Right ventricle myocardium superior (tissue), 1 donor: ENCODE data around the gene SRSF2. TPM values are rescaled to one million over a fixed set of nuclear protein-coding genes. Genes with fewer than 3 reads are reported as not detected.
"Not testable (repeated sequence)": the region's sequence is repeated elsewhere in the genome, so short reads cannot be mapped to it uniquely, and the experiment has no call there.

Source experiments
- ATAC-seq: fragments of 200-7000 bp; cut with Tn5 transposase; one replicate; pipeline ENCODE4 v1.9.1; 2020; ENCODE audit warnings: mild to moderate bottlenecking; ENCODE audit not compliant: poor library complexity
- DNase-seq: peaks from one replicate; pipeline ENCODE4 v3.0.0-alpha.2; 2020
- intact Hi-C: fragments of 100-400 bp; cut with DNase I; formaldehyde crosslinking; loops from one replicate; pipeline ENCODE4 v1.11.2; 2022
- total RNA-seq: library from RNA; stranded (reverse); fragmentation: NEBNext Ultra II Directional; extraction: Animal tissue kit (Norgen Biotek cat#: 25700); gene quantifications from one replicate; pipeline ENCODE4 v1.2.1, GENCODE V29; 2021
- donor health status: DM: no; HTN: yes; CAD: no; lungs with severe emphysema.

Gene SRSF2
- total RNA-seq, 1 donor from 2014 or later: 61.2 TPM

DNA sequence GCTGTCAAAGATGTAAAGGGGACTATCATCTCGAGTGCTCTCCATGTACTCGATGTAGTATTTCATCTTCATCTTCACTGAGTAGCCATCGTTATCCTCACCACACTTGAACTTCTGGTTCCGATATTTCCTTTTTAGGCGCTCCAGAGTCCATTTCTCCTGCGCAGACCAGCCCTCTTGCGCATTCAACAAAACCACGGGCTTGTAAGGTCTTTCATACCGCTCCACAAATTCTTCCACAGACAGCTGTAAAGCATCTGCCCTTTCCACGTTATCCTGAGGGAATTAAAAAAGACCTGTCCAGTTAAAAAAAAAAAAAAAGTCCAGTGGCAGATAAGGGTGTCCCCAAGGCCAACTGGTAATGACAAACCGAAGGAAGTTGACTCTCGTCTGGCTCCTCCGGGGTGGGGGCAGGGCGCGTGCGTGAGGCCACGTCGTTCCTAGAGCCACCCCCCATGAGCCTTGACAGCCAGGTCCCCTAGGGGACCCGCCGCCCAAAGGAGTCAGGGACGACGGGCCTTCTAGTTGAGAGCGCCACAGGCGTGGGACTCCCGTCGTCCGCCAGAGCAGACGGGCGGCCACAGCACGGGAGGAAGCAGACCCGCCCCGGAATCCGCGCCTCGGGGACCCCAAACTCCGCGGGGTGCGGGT is 11.4 kb downstream of the SRSF2 start:
- ATAC-seq (peak; percentile 54), DNase-seq (peak; percentile 86)
- intact Hi-C loops: no loop called here

DNA sequence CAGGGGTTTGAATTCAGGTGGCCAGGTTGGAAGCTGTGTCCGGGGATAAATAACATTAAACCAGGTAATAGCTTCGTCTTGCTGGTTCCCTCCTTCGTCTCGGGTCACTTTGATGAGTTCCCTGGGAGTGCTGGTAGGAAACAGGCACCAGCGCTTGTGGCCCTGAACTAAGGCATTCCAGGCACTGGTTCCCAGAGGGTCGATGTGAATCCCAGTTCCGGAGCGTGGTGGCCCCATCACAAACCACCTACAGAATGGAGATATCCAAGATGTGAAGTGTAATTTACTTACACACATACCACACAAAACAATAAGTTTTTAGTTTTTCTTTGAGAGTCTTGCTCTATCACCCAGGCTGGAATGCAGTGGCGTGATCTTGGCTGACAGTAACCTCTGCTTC is 13.3 kb downstream of the SRSF2 start:
- no peak for ATAC-seq
- intact Hi-C loops: no loop called here
- DNase-seq: peak; percentile 30

DNA sequence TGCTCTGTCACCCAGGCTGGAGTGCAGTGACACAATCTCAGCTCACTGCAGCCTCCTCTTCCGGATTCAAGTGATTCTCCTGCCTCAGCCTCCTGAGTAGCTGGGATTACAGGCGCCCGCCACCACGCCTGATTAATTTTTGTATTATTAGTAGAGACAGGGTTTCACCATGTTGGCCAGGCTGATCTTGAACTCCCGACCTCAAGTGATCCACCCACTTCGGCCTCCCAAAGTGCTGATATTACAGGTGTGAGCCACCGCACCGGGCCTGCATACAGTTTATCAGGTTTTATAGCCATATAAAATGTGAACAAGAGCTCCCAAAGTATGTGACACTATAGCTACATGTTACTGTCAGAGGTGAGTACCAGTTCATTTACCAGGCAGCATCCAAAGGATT is 14.2 kb downstream of the SRSF2 start:
- DNase-seq, ATAC-seq, intact Hi-C loops: not testable (repeated sequence)

DNA sequence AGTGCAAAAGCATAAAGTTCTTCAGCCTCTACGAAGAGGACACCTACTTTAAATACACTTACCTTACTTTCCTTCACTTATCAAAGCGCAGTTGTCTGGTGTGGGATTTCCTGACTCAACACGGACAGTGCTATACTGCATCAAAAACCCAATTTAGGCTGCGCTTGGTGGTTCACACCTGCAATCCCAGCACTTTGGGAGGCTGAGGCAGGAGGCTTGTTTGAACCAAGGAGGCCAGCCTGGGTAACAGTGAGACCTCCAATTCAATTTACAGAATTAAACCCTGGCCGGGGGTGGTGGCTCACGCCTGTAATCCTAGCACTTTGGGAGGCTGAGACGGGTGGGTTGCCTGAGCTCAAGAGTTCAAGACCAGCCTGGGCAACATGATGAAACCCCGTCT is 14.9 kb downstream of the SRSF2 start:
- intact Hi-C loops: no loop called here
- no peak for DNase-seq
- no peak for ATAC-seq

GRCh38 chr17:76721463-76721862 is 15.7 kb downstream of the SRSF2 start:
- intact Hi-C loops: no loop called here
- ATAC-seq (no peak), DNase-seq (no peak)

DNA sequence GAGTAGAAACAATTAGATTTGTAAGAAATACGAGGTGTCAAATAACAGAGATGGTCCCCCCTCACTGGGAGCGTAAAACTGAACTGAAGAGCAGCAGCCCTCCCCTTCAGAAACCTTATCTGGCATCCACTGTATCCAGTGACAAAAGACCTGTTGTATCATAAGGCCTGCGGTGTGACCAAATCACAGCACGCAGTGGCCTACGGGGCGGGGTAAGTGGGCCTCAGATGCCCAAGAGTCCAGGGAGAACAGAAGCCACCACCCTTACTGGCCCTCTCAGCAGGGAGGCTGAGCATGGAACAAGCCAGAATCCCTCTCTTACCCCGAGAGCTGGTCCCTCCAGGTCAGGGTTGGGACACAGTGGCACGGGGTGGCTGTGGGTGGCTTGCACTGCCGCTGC is 16.2 kb downstream of the SRSF2 start:
- intact Hi-C loops: no loop called here
- peak; percentile 38 for DNase-seq

GRCh38 chr17:76720211-76720610 is 16.9 kb downstream of the SRSF2 start:
- peak; percentile 24 for ATAC-seq
- intact Hi-C loops: no loop called here
- DNase-seq: peak; percentile 40

More for the DNA sequence above, 16.2 kb downstream of the SRSF2 start:
- ATAC-seq: no peak

GRCh38 chr17:76718516-76718915 is 18.6 kb downstream of the SRSF2 start:
- ATAC-seq (no peak), DNase-seq (peak; percentile 36)
- intact Hi-C loops: loop anchor here (5.0 kb wide), 1 partner anchor 36 kb away; no protein-coding TSS in a partner anchor

DNA sequence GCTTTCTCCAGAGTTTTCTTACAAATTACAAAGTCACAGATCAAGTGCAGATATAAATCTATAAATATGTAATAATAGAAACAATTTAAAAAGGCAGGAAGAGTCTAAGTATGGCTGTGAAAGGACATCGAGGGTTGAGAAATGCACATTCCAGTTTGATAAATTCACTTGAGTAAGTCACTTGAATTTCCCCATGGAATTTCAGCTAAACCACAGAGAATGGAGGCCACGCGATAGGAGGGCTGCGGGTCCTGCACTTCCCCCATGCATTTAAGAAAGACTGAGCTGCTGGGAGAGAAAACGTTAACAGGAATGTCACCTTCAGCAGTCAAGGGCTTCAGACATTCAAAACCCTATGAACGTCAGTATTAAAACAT is 20.3 kb downstream of the SRSF2 start:
- intact Hi-C loops: loop anchor here (5.0 kb wide), 1 partner anchor 35 kb away; no protein-coding TSS in a partner anchor
- peak; percentile 34 for DNase-seq
- ATAC-seq: no peak

DNA sequence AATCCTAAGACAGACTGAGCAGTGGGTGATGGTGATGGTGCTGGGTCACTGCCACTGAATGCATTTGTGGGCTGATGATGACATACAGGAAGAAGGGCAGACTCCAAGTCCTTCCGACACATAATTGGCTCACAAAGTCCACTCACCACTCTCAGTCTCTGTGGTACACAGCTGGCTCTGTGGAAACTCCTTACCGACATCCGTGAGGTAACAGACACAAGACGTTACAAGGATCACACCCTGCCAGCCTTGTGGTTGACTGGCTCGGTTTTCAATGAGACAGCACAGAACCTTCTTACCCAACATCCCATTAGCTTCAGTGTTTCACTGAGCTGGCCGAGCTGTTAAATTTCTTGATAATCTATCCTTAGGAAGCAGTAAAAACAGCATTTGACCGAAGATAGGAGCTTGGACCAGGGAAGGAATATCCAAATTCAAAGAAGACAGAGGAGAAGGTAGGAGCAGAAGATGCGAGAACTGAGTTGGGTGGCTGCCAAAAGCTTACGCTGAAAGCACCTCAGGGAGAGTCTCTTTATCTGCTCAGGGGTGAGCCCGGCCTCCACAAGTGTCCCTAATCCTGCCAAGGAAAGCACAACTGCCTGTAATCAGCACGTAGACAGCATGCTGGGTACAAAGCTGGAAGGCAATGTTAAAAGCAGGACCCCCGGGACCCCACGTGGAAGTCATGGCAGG is 20.8 kb downstream of the SRSF2 start:
- peak; percentile 67 for ATAC-seq
- peak; percentile 59 for DNase-seq
- intact Hi-C loops: loop anchor here (5.0 kb wide), 1 partner anchor 34 kb away; no protein-coding TSS in a partner anchor

DNA sequence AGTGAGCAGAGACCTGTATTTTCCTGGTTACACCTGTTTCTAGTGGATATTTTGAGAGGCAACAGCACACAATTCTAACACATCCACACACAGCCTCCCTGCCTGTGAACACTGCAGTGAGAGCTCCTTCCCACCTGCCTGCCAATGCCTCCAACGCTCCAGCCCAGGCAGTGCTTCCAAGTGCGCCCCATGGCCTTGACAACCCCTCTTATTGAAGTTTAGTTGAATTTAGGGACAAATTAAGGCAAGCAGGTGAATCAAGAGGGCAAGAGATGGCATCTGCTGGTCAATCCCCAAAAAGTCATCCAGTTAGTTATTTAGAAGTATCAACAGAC is 21.7 kb downstream of the SRSF2 start:
- DNase-seq (peak; percentile 40), ATAC-seq (no peak)
- intact Hi-C loops: loop anchor here (5.0 kb wide), 1 partner anchor 33 kb away; no protein-coding TSS in a partner anchor

DNA sequence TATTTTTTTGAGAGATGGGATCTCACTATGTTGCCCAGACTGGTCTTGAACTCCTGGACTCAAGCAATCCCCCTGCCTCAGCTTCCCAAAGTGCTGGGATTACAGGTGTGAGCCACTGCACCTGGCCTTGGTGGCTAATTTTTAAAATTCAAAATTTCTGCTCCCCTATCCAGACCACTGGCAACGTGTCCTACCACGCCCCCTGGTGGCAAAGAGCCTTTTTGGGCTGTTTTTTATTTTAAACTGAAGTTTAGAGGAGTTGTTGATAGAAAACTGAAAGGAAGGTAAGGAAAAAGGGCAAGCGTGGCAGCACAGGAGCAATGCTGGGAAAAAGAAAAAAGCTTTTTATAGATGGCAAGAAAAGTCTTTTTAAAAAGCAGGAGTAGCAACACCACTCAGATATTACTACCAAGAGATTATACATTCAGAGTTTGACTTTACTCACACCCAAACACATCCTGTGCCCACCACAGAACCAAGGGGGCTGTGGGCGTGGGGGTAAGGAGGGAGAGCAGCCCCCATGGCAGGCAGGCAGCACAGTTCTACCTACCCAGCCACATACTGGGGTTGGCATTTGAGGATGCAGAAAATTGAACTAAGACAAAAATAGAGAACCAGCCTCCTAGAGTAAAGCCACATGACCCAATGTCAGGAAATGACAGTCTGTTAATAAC is 22.2 kb downstream of the SRSF2 start:
- DNase-seq (peak; percentile 83), ATAC-seq (peak; percentile 16)
- intact Hi-C loops: loop anchor here (5.0 kb wide), 1 partner anchor 33 kb away; no protein-coding TSS in a partner anchor

DNA sequence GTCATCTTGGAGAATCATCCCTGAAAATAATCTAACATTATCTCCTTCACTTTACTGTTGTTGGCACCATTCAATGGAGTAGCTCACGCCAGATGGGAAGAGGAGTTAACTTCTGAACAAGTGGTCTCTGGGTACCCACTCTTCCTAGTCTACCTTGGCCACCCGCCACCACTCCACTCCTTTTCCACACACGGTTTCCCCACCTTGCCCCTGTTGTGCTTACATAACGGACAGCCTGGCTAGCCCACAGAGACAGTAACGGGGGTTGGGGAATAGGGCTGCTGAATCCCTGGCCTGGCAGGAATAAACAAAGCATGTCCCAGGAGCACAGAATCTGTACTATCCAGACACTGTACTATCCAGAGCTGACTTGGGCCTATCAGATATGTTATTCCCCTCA is 22.8 kb downstream of the SRSF2 start:
- intact Hi-C loops: no loop called here
- DNase-seq (peak; percentile 39), ATAC-seq (no peak)

DNA sequence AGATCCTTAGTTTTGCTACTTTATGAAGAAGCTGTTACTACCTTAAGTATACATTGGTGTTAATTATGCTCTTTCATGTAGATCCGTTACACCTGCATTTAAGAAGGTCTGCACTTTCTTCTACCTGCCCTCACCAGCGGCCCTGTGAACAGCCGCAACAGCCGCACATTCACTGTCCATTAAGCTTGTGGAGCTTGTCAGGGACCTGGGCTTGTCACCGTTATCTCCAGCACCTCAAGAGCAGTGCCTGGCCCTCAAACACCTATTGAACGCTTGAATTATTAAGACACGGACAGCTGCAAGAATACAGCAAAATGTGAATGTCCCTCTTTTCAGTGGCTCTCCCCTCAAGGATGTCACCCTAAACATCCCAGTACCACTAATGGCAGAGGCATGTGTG is 23.4 kb downstream of the SRSF2 start:
- ATAC-seq: no peak
- peak; percentile 36 for DNase-seq
- intact Hi-C loops: no loop called here

DNA sequence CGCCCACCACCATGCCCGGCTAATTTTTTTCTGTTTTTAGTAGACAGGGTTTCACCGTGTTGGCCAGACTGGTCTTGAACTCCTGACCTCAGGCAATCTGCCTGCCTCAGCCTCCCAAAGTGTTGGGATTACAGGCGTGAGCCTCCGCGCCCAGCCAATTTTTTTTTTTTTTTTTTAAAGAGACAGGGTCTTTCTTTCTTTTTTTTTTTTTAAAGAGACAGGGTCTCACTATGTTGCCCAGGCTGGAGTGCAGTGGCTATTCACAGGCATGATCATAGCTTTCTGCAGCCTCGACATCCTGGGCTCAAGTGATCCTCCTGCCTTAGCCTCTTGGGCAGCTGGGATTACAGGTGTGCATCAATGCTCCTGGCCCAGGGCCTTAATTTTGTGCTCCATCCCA is 24.8 kb downstream of the SRSF2 start:
- peak; percentile 29 for DNase-seq
- ATAC-seq, intact Hi-C loops: not testable (repeated sequence)

DNA sequence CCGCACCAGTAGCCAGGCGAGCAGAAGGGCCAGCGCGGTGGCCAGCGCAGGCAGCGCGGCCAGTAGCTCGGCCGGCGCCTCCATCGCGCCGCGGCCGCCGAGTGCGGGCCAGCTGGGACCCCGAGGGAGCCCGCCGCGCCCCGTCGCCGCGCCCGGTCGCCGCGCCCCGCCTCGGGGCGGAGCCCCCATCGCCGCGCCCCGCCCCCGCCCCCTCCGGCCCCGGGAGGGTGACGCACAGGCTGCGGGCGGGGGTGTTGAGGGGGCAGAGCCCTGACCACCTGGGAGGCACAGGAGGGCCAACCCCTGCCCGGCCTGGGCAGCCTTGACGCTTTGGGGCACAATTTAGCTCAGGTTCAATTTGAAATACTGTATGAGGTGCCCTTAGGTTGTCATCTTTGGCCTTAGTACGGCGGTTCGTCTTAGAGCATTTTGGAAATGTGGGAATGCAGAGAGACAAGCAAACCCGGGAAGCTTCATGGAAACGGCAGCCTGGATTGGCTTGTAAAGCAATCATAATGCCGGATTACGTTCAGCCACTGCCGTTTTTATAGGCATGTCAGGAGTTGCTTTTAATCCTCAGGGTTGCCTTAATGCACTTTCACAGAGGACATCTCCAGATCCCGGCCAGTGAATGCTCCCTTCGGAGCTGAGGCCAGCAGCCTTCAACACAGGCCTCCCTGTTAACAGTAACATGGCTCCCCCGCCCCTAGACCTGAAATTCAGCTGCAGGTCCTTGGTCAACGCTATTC is 26.1 kb downstream of the SRSF2 start, which contains the start of gene MXRA7:
TSS of gene MXRA7 (minus strand) at position 103 of the 749 bp plus-strand sequence. CDS start at position 84, 19 bp downstream.
- ATAC-seq (peak; percentile 61), DNase-seq (peak; percentile 83)
- intact Hi-C loops: no loop called here

- intact Hi-C loops: not testable (repeated sequence)
- peak; percentile 50 for DNase-seq
- ATAC-seq: peak; percentile 31
These were observed 26.9 kb downstream of the SRSF2 start for GRCh38 chr17:76709951-76710862.
